Measurements from ENCODE around the gene TMPRSS2. TPM values are rescaled to one million over a fixed set of nuclear protein-coding genes. Genes with fewer than 3 reads are reported as not detected.

TMPRSS2 gene
- total RNA-seq, 1 donor from 2014 or later = 0.12 TPM

DNA sequence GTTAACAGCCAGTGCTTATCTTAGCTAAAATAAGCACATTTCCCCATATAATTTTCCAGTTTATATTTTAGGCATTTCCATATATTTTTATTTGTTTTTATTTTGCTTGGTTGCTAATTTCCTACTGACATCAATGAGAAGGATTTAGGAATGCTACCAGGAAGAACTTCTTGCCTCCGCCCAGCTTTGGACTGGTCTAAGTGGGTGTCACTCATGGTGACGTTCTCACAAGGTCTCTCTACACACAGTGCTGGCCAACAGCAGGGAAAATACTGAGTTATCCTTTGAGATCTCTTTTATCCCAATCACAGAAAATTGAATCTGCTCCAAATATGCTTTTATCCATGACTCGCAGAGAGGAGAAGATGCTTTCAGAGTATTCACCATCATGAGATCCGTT is 68.7 kb downstream of the TMPRSS2 start:
- H3K4me3 Mint-ChIP-seq (ENCODE audit: unreplicated experiment) = no peak overlapping the region
- no peak for DNase-seq (ENCODE audit: low spot score)

DNA sequence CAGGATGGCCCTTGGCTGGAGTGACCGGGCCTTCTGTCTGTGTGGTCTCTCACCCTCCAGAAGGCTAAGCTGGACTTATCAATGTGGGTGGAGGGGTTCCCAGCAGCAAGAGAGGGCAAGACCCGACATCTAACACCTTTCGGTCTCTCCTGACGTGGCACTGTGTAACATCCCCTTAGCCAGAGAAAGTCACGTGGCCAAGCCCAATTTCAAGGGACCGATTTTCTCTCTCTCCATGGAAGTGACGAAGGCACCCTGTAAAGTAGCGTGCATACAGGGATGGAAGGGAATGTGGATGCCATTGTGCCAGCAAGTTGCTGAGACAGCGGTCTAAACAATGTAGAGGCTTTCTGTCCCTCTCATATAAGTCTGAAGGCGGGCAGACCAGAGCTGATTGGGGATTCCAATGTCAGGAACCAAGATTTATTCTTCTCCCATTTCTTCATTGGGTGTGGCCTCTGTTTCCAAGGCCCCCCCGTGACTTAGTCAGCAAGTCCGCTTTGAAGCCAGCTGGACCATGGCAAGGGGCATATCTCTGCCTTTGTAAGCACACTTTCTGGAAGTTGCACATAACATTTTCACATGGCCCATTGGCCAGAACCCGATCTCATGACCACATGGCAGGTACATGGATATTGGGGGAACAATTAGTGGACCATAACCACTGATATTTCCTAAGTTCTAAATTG is 69.4 kb downstream of the TMPRSS2 start:
- no peak for DNase-seq (ENCODE audit: low spot score)
- Mint-ChIP-seq H3K4me3 (ENCODE audit: unreplicated experiment) (no peak overlapping the region), H3K27me3 (ENCODE audit: low read depth) (no peaks in the 10 kb centered on the region), H3K27ac (ENCODE audit: unreplicated experiment) (no peak overlapping the region), H3K36me3 (ENCODE audit: low read depth) (peaks cover 9% of the 10 kb centered on the region), H3K9me3 (ENCODE audit: low read depth) (peaks cover 12% of the 10 kb centered on the region), H3K4me1 (ENCODE audit: low read depth) (no peaks in the 10 kb centered on the region)
- TF ChIP-seq, protein P1, sequence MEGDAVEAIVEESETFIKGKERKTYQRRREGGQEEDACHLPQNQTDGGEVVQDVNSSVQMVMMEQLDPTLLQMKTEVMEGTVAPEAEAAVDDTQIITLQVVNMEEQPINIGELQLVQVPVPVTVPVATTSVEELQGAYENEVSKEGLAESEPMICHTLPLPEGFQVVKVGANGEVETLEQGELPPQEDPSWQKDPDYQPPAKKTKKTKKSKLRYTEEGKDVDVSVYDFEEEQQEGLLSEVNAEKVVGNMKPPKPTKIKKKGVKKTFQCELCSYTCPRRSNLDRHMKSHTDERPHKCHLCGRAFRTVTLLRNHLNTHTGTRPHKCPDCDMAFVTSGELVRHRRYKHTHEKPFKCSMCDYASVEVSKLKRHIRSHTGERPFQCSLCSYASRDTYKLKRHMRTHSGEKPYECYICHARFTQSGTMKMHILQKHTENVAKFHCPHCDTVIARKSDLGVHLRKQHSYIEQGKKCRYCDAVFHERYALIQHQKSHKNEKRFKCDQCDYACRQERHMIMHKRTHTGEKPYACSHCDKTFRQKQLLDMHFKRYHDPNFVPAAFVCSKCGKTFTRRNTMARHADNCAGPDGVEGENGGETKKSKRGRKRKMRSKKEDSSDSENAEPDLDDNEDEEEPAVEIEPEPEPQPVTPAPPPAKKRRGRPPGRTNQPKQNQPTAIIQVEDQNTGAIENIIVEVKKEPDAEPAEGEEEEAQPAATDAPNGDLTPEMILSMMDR (IDR thresholded peaks at IDR 0.05) = no peak

More for the DNA sequence above, 68.7 kb downstream of the TMPRSS2 start:
- Mint-ChIP-seq H3K4me1 (ENCODE audit: low read depth) (no peaks in the 10 kb centered on the region), H3K27ac (ENCODE audit: unreplicated experiment) (no peak overlapping the region), H3K9me3 (ENCODE audit: low read depth) (peaks cover 12% of the 10 kb centered on the region), H3K36me3 (ENCODE audit: low read depth) (peaks cover 9% of the 10 kb centered on the region), H3K27me3 (ENCODE audit: low read depth) (no peaks in the 10 kb centered on the region)
- TF ChIP-seq, protein P1 (IDR thresholded peaks at IDR 0.05) = no peak

DNA sequence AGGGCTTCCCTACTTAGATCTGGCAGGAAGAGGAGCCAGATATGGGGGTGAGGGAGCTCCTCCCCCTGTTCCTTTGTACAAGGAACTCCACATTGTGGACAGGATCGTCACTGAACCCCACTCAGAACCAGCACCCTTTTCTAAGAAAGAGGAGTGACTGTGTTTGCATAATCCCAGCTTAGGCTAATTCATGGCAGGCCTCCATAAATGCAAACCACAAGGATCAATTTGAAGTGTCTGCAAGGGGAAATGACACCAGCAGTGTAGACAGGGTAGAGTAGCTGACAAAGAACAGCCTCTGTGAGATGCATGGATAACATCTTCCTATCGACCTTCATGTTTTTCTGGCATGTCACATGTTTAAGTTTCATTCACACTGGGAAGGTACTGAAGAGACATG is 70.2 kb downstream of the TMPRSS2 start:
- H3K27ac Mint-ChIP-seq (ENCODE audit: unreplicated experiment) = no peak overlapping the region
- peaks cover 12% of the 10 kb centered on the region for H3K9me3 Mint-ChIP-seq (ENCODE audit: low read depth)
- H3K27me3 Mint-ChIP-seq (ENCODE audit: low read depth) = no peaks in the 10 kb centered on the region
- peaks cover 9% of the 10 kb centered on the region for H3K36me3 Mint-ChIP-seq (ENCODE audit: low read depth)
- no peak overlapping the region for H3K4me3 Mint-ChIP-seq (ENCODE audit: unreplicated experiment)
- TF ChIP-seq, protein P1 (IDR thresholded peaks at IDR 0.05) = no peak
- H3K4me1 Mint-ChIP-seq (ENCODE audit: low read depth) = no peaks in the 10 kb centered on the region
- no peak for DNase-seq (ENCODE audit: low spot score)

DNA sequence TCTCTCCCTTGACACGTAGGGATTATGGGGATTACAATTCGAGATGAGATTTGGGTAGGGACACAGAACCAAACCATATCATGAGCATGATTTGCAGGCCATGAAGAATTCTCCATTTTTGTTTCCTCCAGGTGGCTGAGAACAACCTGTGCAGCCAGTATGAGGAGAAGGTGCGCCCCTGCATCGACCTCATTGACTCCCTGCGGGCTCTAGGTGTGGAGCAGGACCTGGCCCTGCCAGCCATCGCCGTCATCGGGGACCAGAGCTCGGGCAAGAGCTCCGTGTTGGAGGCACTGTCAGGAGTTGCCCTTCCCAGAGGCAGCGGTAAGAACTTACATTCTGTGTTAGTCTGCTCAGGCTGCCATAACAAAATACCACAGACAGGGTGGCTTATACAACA is 72.3 kb downstream of the TMPRSS2 start:
- H3K27me3 Mint-ChIP-seq (ENCODE audit: low read depth) = no peaks in the 10 kb centered on the region
- TF ChIP-seq, protein P1 (IDR thresholded peaks at IDR 0.05) = no peak
- DNase-seq (ENCODE audit: low spot score) = no peak
- H3K4me3 Mint-ChIP-seq (ENCODE audit: unreplicated experiment) = no peak overlapping the region
- H3K9me3 Mint-ChIP-seq (ENCODE audit: low read depth) = peaks cover 12% of the 10 kb centered on the region
- peaks cover 9% of the 10 kb centered on the region for H3K36me3 Mint-ChIP-seq (ENCODE audit: low read depth)
- no peak overlapping the region for H3K27ac Mint-ChIP-seq (ENCODE audit: unreplicated experiment)
- H3K4me1 Mint-ChIP-seq (ENCODE audit: low read depth) = no peaks in the 10 kb centered on the region

DNA sequence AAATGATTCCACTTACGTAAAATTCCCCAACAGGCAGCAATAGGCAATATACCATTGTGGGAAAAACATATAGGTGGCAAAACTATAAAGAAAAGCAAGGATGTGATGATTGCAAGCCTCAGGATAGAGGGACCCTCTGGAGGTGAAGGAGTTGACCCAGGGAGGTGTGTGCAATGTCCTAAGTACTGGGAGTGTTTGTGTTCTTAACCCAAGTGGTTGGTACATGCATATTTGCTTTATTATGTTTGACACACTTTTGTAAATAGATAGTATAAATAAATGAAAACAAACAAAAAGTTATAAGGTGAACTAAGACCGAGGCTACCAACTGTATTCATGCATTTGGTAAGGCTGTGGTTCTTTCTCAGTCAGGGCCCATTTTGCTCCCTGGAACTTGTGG is 74.4 kb downstream of the TMPRSS2 start:
- H3K36me3 Mint-ChIP-seq (ENCODE audit: low read depth) = peaks cover 9% of the 10 kb centered on the region
- peaks cover 12% of the 10 kb centered on the region for H3K9me3 Mint-ChIP-seq (ENCODE audit: low read depth)

More for the DNA sequence above, 74.4 kb downstream of the TMPRSS2 start:
- TF ChIP-seq, protein P1 (IDR thresholded peaks at IDR 0.05) = no peak
- Mint-ChIP-seq H3K4me3 (ENCODE audit: unreplicated experiment) (no peak overlapping the region), H3K27ac (ENCODE audit: unreplicated experiment) (no peak overlapping the region), H3K4me1 (ENCODE audit: low read depth) (no peaks in the 10 kb centered on the region), H3K27me3 (ENCODE audit: low read depth) (no peaks in the 10 kb centered on the region)
- no peak for DNase-seq (ENCODE audit: low spot score)
